ENCODE measurements around the gene ARHGAP24.

- TF ChIP-seq ZNF318 (CRISPR knock-in tag; IDR thresholded peaks at IDR 0.05), result no peak
- no peak for TF ChIP-seq ZNF749 (CRISPR knock-in tag; IDR thresholded peaks at IDR 0.05; ENCODE audit: borderline replicate concordance)
- TF ChIP-seq, protein P1, sequence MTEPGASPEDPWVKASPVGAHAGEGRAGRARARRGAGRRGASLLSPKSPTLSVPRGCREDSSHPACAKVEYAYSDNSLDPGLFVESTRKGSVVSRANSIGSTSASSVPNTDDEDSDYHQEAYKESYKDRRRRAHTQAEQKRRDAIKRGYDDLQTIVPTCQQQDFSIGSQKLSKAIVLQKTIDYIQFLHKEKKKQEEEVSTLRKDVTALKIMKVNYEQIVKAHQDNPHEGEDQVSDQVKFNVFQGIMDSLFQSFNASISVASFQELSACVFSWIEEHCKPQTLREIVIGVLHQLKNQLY (CRISPR knock-in tag; IDR thresholded peaks at IDR 0.05), result no peak
- no peak for TF ChIP-seq CTCF (CRISPR knock-in tag; IDR thresholded peaks at IDR 0.05)
- TF ChIP-seq, protein P2, sequence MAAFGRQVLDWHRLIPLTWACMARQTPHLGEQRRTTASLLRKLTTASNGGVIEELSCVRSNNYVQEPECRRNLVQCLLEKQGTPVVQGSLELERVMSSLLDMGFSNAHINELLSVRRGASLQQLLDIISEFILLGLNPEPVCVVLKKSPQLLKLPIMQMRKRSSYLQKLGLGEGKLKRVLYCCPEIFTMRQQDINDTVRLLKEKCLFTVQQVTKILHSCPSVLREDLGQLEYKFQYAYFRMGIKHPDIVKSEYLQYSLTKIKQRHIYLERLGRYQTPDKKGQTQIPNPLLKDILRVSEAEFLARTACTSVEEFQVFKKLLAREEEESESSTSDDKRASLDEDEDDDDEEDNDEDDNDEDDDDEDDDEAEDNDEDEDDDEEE (CRISPR knock-in tag; IDR thresholded peaks at IDR 0.05), result no peak
- no peak for TF ChIP-seq ZNF720 (CRISPR knock-in tag; IDR thresholded peaks at IDR 0.05)
- TF ChIP-seq, protein P3, sequence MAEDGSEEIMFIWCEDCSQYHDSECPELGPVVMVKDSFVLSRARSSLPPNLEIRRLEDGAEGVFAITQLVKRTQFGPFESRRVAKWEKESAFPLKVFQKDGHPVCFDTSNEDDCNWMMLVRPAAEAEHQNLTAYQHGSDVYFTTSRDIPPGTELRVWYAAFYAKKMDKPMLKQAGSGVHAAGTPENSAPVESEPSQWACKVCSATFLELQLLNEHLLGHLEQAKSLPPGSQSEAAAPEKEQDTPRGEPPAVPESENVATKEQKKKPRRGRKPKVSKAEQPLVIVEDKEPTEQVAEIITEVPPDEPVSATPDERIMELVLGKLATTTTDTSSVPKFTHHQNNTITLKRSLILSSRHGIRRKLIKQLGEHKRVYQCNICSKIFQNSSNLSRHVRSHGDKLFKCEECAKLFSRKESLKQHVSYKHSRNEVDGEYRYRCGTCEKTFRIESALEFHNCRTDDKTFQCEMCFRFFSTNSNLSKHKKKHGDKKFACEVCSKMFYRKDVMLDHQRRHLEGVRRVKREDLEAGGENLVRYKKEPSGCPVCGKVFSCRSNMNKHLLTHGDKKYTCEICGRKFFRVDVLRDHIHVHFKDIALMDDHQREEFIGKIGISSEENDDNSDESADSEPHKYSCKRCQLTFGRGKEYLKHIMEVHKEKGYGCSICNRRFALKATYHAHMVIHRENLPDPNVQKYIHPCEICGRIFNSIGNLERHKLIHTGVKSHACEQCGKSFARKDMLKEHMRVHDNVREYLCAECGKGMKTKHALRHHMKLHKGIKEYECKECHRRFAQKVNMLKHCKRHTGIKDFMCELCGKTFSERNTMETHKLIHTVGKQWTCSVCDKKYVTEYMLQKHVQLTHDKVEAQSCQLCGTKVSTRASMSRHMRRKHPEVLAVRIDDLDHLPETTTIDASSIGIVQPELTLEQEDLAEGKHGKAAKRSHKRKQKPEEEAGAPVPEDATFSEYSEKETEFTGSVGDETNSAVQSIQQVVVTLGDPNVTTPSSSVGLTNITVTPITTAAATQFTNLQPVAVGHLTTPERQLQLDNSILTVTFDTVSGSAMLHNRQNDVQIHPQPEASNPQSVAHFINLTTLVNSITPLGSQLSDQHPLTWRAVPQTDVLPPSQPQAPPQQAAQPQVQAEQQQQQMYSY (CRISPR knock-in tag; IDR thresholded peaks at IDR 0.05), result no peak
- no peak for TF ChIP-seq ZFP91 (CRISPR knock-in tag; IDR thresholded peaks at IDR 0.05; ENCODE audit: borderline replicate concordance)
- no peak for TF ChIP-seq ZNF563 (CRISPR knock-in tag; IDR thresholded peaks at IDR 0.05)
- no peak for TF ChIP-seq POLR2AphosphoS5 (IDR thresholded peaks at IDR 0.05; ENCODE audit: low read depth, low read length)
- TF ChIP-seq POLR2AphosphoS2 (IDR thresholded peaks at IDR 0.05; ENCODE audit: low read depth, low read length), result no peak
- no peak for TF ChIP-seq NFRKB (IDR thresholded peaks at IDR 0.05)
Observed at GRCh38 chr4:85672959-85673358, 198.0 kb downstream of the ARHGAP24 start.

Measured in HepG2 (cell line).